GM19025 (cell line): ENCODE data around the gene CDC42BPA.
A peak's percentile ranks its signal among the peaks of the same experiment; 100 is the strongest.

Experiments
- ATAC-seq: cut with Tn5 transposase; IDR thresholded peaks from one replicate; pipeline ENCODE4 v1.9.1; 2021; ENCODE audit warnings: mild to moderate bottlenecking, low read depth, moderate library complexity; ENCODE audit not compliant: unreplicated experiment

CDC42BPA gene

GRCh38 chr1:227072991-227073390, 245.3 kb downstream of the CDC42BPA start:
- ATAC-seq = no peak

DNA sequence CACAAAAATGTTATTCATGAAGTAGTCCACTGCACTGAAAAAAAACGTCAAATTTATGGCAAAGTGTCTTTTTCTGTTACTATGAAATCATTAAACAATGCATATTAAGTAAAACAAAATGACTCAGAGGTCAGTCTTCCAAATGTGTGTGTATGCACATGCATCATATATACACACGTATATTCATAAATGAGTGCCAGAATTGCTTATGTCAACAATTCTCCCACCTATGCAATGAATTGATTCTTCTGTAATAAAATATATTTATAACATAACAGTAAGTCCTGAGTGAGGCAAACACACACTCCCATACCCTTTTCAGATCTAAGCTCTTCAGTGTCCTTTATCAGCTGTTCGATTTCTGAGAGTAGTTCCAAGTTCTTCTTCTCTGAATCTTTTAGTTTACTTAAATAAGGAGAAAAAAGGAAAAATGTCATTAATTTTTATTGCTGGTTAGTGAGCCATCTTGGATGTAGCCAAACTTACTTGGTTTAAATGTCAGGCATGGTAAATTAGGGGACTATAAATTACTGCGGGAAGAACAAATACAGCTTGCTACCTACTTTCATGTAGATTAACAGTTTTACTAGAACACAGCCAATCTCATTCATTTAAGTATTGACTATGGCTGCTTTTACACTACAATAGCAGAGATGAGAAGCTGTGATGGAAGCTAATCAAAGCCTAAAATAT, 246.3 kb downstream of the CDC42BPA start:
- ATAC-seq = no peak

DNA sequence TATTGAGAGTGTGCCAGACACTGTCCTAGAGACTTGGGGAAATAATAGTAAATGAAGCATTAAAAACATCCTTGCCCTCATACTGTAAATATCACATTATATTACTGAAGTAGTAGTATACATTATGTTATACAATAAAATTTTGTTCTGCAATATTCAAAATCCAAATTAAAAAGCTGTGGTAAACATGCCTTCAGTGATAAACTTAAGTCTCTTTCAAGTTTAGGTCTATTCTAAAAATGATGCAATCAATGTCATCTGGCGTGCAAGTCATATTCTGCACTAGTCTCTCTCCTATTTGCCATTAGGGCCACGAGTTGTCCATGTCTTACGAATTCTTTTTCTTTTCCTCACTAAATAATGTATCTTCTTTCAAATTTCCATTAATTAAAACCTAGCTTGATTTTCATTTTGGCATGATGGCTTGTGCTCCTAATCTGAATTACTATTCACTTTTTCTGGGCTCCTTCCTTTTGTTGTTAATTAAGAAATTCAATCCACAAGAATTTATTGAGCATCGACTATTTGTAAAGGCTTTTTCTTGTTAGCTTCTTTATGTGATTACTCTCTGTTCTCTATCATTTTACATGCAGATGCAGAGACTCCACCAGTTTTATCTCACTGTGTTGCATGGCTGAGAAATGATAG, 247.5 kb downstream of the CDC42BPA start:
- ATAC-seq = no peak

DNA sequence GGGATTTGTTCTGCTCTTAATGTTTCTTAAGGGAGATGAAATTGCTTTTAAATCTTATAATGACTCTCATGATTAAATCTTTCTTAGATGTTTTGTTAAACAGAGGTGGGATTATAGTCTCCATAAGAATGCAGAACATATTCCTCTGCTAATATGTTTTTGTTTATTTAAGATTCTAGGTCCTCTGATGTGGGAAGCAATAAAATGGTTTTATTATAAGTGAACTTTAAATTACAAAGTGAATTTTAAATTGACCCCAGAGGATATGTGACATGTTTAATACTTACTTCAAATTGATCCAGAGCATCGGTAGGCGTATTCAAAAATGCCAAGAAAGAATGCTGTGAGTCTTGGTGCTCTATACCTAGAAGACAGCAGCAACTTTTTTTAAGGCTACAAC, 248.8 kb downstream of the CDC42BPA start:
- ATAC-seq = no peak

DNA sequence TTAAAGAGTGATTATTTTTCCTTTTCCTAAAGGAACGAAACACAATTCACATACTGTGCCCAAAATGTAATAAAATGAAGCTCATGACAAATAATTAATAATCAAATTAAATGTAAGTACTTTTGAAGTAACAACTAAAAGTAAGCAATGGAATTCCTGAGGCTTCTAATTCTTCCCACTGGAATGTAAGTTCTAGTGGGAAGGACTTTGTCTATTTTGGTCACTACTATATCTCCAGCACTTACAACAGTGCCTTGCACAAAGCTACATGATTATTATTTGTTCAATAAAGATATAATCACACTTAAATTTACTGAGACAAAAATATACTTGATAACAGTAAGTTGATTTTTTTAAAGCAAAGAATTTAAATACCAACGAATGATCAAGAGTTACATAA, 249.4 kb downstream of the CDC42BPA start:
- ATAC-seq = no peak

DNA sequence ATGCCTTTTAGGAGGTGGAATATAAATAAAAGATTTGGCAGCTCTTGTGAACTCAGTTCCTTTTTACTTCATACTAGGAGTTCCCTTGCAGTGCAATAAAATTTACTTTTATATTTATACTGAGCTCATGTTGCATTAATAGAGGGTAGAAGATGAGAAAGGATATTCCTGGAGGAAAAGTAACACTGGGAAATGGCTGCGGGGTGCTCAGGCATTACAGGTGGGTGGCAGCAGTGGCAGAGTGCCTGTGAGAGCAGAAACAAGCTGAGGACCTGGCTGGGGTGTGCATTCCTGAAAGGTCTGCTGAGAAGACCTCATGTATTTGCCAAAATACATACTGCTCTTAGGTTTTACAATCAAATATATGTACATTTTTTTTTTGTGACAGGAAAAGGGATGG, 251.3 kb downstream of the CDC42BPA start:
- ATAC-seq = no peak

GRCh38 chr1:227065311-227065710, 253.0 kb downstream of the CDC42BPA start:
- no peak for ATAC-seq

DNA sequence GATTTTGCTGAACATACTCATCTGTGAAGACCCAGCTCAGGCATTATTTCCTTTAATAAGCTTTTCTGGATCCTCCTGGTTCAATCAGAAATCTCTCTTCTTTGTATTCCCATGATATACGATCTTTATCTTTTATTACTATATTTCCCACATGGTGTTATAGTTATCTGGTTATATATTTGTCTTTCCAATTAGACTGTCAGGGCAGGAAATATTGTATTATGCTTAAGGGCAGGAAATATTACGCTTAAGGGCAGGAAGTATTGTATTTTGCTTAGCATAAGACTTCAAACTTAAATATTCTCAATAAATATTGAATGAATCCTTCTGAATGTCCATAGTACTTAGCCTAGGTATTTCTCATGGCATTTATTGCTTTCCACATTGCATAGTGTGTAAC, 256.0 kb downstream of the CDC42BPA start:
- no peak for ATAC-seq

DNA sequence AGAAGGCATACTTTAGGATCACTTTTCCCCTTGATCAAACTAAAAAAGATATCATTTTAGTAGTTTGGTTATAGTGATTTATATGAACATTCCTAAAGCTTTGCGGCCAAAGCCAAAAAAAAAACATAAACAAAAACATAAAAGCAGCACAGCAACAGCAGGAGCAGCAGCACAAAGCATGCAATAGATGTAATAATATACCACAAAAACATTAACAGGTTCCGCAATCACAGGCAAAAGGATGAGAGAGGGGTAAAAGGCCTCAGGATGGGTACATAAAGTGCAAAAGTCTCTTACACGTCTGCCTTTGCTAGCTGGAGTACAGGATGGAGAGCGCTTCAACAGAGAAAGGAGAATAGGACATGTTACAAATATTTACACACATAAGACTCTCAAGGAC, 259.2 kb downstream of the CDC42BPA start:
- no peak for ATAC-seq

GRCh38 chr1:227058321-227058751, 260.0 kb downstream of the CDC42BPA start:
- ATAC-seq = no peak

GRCh38 chr1:227049253-227049652, 269.0 kb downstream of the CDC42BPA start:
- ATAC-seq = no peak

DNA sequence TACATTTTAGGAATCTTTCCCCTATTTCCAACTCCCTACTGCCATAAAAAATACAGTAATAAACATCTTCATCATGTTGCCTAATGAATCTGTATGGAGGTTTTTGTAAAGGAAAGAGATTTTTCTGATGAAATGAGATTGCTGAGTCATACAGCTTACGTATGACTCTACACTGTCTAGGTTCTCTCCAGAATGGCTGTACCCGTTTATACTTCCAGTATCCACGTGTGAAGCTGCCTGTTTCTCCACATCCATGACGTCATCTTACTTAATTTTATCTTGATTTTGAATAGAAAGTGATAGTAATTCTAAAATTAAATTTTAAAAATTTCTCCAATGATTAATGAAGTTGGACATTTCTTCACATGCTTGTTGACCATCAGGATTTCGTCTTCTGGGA, 274.5 kb downstream of the CDC42BPA start:
- no peak for ATAC-seq

- no peak for ATAC-seq
Observed at GRCh38 chr1:227042292-227042691, 276.0 kb downstream of the CDC42BPA start.

GRCh38 chr1:227038401-227038800, 279.9 kb downstream of the CDC42BPA start:
- no peak for ATAC-seq

DNA sequence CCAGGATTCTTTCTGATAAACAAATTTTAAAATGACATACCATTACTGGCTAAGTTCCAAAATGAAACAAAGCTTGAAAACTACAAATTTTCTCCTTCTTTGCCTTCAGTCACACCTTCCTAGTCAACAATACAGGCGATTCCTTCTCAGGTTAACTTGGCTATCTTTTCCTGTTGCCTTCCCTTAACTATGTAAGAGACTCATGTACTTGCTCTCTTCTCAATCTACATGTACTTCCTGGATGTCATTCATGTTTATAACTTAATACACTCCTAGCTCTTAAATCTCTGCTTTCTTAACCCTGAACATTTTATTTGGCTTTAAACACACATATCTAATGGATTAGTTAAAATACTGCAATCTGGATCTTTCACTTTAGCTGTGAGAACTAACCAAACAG, 281.2 kb downstream of the CDC42BPA start:
- ATAC-seq = no peak

- ATAC-seq = no peak
Observed at GRCh38 chr1:227035316-227035715, 283.0 kb downstream of the CDC42BPA start.

- ATAC-seq = no peak
Observed at GRCh38 chr1:227033880-227034279, 284.4 kb downstream of the CDC42BPA start.

DNA sequence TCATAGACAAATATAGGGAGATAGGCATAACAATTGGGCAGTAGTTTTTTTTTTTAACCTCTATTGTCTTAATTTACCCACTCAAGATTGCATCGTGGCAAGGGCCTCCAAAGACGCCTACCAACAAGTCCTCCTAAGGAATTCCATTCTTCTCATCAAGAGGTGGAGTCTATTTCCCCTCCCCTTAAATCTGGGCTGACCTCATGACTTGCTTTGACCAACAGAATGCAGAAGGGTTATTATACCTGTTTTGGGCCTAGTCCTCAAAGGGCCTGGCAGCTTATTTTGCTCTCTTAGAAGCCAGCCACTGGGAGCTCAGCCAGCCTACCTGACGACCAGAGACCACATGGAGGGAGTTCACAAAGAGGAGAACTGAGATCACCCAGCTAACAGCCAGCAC, 285.9 kb downstream of the CDC42BPA start:
- no peak for ATAC-seq

DNA sequence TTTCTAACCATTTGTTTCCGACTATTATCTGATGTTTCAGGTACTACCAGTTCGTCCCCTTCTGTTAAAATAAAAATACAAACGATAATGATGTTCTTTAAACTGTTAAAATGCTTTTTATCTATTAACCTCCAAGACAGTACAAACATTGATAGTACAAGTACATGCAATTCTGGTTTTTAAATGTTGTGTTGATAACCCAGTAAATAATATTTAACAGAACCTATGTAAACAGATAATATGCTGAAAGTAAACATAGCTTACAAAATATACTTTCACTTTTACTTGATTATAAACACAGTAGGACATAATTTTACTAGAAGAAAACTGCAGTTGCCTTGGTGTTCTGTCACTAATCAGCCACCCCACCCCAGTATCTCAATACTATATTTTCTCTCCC, 301.3 kb downstream of the CDC42BPA start:
- no peak for ATAC-seq

GRCh38 chr1:227010645-227011044, 307.6 kb downstream of the CDC42BPA start:
- ATAC-seq = no peak

- no peak for ATAC-seq
Observed at GRCh38 chr1:227009937-227010336, 308.4 kb downstream of the CDC42BPA start.

DNA sequence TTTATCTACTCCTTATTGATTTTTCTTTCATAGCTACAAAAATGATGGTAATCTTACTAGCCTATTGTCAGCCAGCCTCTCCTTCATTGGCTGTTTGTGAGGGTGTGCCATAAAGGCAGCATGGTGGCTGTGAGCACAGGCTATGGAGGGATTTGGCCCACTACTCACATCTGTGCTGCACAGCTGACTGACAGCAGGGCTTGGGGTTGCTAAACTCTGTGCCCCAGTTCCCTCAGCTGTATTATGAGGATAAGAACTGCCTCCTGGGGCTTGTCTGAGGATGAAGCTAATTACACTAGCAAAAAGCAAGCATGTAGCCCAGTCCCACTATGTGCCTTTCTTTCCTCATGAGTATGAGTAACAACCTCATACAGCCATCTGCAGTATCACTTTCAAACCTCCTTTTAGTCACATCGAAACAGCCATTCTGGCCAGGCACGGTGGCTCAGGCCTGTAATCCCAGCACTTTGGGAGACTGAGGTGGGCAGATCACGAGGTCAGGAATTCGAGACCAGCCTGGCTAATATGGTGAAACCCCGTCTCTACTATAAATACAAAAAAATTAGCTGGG, 312.0 kb downstream of the CDC42BPA start:
- ATAC-seq = peak; percentile 67
